Brain microvascular endothelial cell (primary cell): ENCODE data around the gene SECTM1.
A peak's percentile ranks its signal among the peaks of the same experiment; 100 is the strongest.
"Not testable (repeated sequence)": the region's sequence is repeated elsewhere in the genome, so short reads cannot be mapped to it uniquely, and the experiment has no call there.

Experiments used
- DNase-seq: peaks from one replicate; pipeline ENCODE4 v3.0.0-alpha.2; 2020
- H3K27ac ChIP-seq: fragments of 250-450 bp; sonication (Bioruptor Pico); 2 replicates; pipeline ENCODE4 v1.5.1; 2020; ENCODE audit warnings: mild to moderate bottlenecking, moderate library complexity
- H3K27me3 ChIP-seq: fragments of 250-450 bp; sonication (Bioruptor Pico); replicated peaks from 2 replicates; pipeline ENCODE4 v1.5.1; 2020; ENCODE audit warnings: mild to moderate bottlenecking
- H3K36me3 ChIP-seq: fragments of 250-450 bp; sonication (Bioruptor Pico); replicated peaks from 2 replicates; pipeline ENCODE4 v1.5.1; 2020; ENCODE audit warnings: mild to moderate bottlenecking
- H3K4me3 ChIP-seq: 2 replicates; pipeline ENCODE4 v1.5.1; 2011; ENCODE audit warnings: low read depth, mild to moderate bottlenecking, control low read depth, low read length, moderate library complexity
- in situ Hi-C: cut with HindIII; loops from 2 replicates; pipeline ENCODE4 v1.10.0; 2017; ENCODE audit warnings: low sequenced_read_pairs, low pct_ligation_motif_present
- TF ChIP-seq, protein P1 (sequence below): IDR thresholded peaks from 2 replicates; pipeline ENCODE4 v1.5.1; 2011; ENCODE audit warnings: low read depth, mild to moderate bottlenecking, moderate library complexity, low read length, control low read depth, inconsistent platforms; ENCODE audit errors: missing control alignments

The SECTM1 gene

DNA sequence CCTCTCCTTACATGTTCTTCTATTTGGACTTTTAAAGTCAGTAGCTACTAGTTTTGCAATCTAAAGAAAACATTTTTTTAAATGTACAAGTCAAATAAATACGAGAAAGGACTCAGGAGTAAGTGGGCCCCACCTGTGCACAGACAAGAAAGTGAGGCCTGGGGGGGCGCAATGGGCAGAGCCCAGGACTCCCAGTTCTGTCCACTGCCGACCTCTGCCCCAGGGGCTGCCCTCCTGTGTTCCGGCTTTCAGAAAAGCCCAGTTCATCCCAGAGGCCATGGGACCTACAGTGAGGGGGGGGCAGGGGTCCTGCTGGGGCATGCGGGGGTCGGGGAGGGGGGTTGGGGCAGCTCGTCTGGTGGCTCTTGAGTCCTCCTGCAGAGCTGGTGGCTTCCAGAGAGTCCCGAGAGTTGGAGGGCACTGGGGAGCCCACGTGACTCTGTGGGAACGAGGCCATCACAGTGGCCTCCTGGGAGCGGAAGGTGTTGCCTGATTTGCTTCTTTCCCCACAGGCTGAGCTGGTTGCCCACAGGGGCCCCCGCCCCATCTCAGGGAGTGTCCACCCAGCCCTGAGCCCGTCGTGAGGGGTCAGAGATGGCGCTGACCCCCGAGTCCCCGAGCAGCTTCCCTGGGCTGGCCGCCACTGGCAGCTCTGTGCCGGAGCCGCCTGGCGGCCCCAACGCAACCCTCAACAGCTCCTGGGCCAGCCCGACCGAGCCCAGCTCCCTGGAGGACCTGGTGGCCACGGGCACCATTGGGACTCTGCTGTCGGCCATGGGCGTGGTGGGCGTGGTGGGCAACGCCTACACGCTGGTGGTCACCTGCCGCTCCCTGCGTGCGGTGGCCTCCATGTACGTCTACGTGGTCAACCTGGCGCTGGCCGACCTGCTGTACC, 40.4 kb upstream of the SECTM1 start:
- DNase-seq = no peak
- Histone ChIP-seq H3K4me3 (no peak overlapping the region), H3K27me3 (peaks cover 52% of the 10 kb centered on the region), H3K36me3 (no peaks in the 10 kb centered on the region), H3K27ac (no peak overlapping the region)
- in situ Hi-C loops = no loop called here
- TF ChIP-seq, protein P1, sequence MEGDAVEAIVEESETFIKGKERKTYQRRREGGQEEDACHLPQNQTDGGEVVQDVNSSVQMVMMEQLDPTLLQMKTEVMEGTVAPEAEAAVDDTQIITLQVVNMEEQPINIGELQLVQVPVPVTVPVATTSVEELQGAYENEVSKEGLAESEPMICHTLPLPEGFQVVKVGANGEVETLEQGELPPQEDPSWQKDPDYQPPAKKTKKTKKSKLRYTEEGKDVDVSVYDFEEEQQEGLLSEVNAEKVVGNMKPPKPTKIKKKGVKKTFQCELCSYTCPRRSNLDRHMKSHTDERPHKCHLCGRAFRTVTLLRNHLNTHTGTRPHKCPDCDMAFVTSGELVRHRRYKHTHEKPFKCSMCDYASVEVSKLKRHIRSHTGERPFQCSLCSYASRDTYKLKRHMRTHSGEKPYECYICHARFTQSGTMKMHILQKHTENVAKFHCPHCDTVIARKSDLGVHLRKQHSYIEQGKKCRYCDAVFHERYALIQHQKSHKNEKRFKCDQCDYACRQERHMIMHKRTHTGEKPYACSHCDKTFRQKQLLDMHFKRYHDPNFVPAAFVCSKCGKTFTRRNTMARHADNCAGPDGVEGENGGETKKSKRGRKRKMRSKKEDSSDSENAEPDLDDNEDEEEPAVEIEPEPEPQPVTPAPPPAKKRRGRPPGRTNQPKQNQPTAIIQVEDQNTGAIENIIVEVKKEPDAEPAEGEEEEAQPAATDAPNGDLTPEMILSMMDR = no peak

- H3K27me3 ChIP-seq = peaks cover 52% of the 10 kb centered on the region
- DNase-seq, H3K27ac ChIP-seq, in situ Hi-C loops, H3K36me3 ChIP-seq, H3K4me3 ChIP-seq: not testable (repeated sequence)
Observed at GRCh38 chr17:82373072-82373452, 39.5 kb upstream of the SECTM1 start.

GRCh38 chr17:82372249-82373071, 38.9 kb upstream of the SECTM1 start:
- H3K36me3 ChIP-seq = no peaks in the 10 kb centered on the region
- peaks cover 52% of the 10 kb centered on the region for H3K27me3 ChIP-seq
- in situ Hi-C loops = no loop called here
- no peak overlapping the region for H3K27ac ChIP-seq
- DNase-seq = no peak
- TF ChIP-seq, protein P1 = no peak
- H3K4me3 ChIP-seq = no peak overlapping the region

DNA sequence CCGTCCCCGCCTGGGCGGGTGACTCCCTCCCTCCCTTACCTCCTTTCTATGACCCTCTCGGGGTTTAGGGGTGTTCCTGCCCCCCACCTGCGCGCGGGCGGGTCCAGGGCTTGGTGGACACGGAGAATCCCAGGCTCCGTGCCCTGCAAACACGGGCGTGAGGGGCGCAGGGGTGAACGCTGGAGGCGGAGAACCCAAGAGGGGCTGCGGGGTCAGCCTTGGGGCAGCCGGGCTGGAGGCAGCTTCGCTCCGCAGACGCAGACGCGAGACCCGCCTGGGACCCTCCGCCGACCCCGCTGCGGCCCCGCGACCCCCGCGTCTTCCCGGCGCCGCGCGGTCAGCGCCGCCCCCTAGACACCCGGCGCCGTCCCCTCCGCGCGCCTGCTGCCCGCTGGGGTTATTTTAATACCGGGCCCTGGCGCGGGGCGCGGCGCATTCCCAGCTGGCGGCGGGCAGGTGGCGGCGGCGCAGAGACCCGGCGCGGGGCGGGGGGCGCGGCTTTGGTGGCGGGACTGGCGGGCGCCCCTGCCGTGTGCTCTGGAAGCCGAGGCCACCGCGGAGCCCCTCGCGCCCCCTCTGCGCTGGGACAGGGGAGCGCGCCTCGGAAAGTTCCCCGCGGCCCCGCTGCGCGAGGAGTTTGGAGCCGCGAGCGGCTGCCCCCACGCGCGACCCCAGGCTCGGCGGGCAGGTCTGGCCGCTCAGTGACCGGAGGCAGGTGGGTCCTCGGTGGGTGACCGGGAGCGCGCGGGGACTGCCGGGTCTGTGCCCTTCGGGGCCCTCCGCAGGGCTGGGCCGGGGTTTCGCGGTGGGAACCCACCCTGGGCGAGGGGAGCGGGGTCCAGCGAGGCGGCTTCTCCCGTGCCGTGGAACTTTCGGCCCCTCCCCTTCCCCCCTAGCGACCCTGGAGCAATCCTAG, 38.0 kb upstream of the SECTM1 start, which contains the start of gene UTS2R:
TSS of gene UTS2R (plus strand) at position 433 of the 916 bp plus-strand sequence. CDS start 2,560 bp downstream, outside the sequence.
- peaks cover 52% of the 10 kb centered on the region for H3K27me3 ChIP-seq
- no peaks in the 10 kb centered on the region for H3K36me3 ChIP-seq
- H3K27ac ChIP-seq = no peak within 1 kb of the TSS
- TF ChIP-seq, protein P1 = no peak
- peak within 1 kb of the TSS; percentile 3 for H3K4me3 ChIP-seq
- in situ Hi-C loops = no loop called here
- no peak for DNase-seq

GRCh38 chr17:82370471-82371332, 37.1 kb upstream of the SECTM1 start:
- Histone ChIP-seq H3K27ac (no peak overlapping the region), H3K27me3 (peaks cover 49% of the 10 kb centered on the region), H3K36me3 (no peaks in the 10 kb centered on the region), H3K4me3 (peak overlapping the region; percentile 3)
- in situ Hi-C loops = no loop called here
- DNase-seq = no peak
- TF ChIP-seq, protein P1 = no peak
